Keratinocyte (primary cell): ENCODE results near the gene PKD1. TPM values are rescaled to one million over a fixed set of nuclear protein-coding genes. Genes with fewer than 3 reads are reported as not detected.

Source experiments
- DNase-seq: peaks from one replicate; pipeline ENCODE4 v3.0.0-alpha.2; 2011; ENCODE audit warnings: low read depth, missing footprints, low spot score
- FAIRE-seq: peaks from 2 replicates; lab custom pipeline; 2011; peaks lifted over from hg19 to GRCh38; lab: Jason Lieb, UNC
- H2AFZ ChIP-seq: 2 replicates; pipeline ENCODE4 v1.6.0; 2012; ENCODE audit warnings: low read length, control low read depth, inconsistent platforms; ENCODE audit not compliant: control insufficient read depth
- H3K27ac ChIP-seq: 2 replicates; pipeline ENCODE4 v1.5.1; 2011; ENCODE audit warnings: low read length; ENCODE audit not compliant: control insufficient read depth, insufficient read depth
- H3K27me3 ChIP-seq: 3 replicates; pipeline ENCODE4 v1.6.0; 2011; ENCODE audit warnings: low read length; ENCODE audit not compliant: control insufficient read depth, insufficient read depth; ENCODE audit errors: extremely low read depth
- H3K36me3 ChIP-seq, 2 experiments: 2 replicates in 1 of 2; 3 replicates in 1 of 2; pipeline ENCODE4 v1.5.1; 2011; ENCODE audit warnings: low read length in 2 of 2, mild to moderate bottlenecking in 1 of 2; ENCODE audit not compliant: control insufficient read depth in 2 of 2, insufficient read depth in 2 of 2; ENCODE audit errors: extremely low read depth in 1 of 2
- H3K4me1 ChIP-seq: 3 replicates; pipeline ENCODE4 v1.5.1; 2011; ENCODE audit warnings: low read length; ENCODE audit not compliant: control insufficient read depth, insufficient read depth; ENCODE audit errors: extremely low read depth
- H3K4me2 ChIP-seq: 3 replicates; pipeline ENCODE4 v1.6.0; 2011; ENCODE audit warnings: low read depth, low read length; ENCODE audit not compliant: control insufficient read depth, insufficient read depth; ENCODE audit errors: extremely low read depth
- H3K4me3 ChIP-seq, 3 experiments: fragments of 200-600 bp in 1 of 3; sonication (generic) in 1 of 3; 2 replicates in 2 of 3; 3 replicates in 1 of 3; pipeline ENCODE4 v1.5.1; 2011 to 2016; ENCODE audit warnings: low read length in 3 of 3, mild to moderate bottlenecking in 3 of 3, control low read depth in 2 of 3, inconsistent platforms in 1 of 3, low read depth in 1 of 3, mixed read lengths in 1 of 3, mixed run types in 1 of 3, moderate library complexity in 1 of 3; ENCODE audit not compliant: control insufficient read depth in 2 of 3, insufficient read depth in 2 of 3; ENCODE audit errors: extremely low read depth in 1 of 3
- H3K79me2 ChIP-seq: 2 replicates; pipeline ENCODE4 v1.6.0; 2012; ENCODE audit warnings: low read length; ENCODE audit not compliant: control insufficient read depth, insufficient read depth
- H3K9ac ChIP-seq: 3 replicates; pipeline ENCODE4 v1.6.0; 2011; ENCODE audit warnings: low read length; ENCODE audit not compliant: control insufficient read depth, insufficient read depth; ENCODE audit errors: extremely low read depth
- H3K9me1 ChIP-seq: 3 replicates; pipeline ENCODE4 v1.6.0; 2011; ENCODE audit warnings: low read length; ENCODE audit not compliant: control insufficient read depth, insufficient read depth; ENCODE audit errors: extremely low read depth
- H3K9me3 ChIP-seq: 2 replicates; pipeline ENCODE4 v1.5.1; 2012; ENCODE audit warnings: low read depth, low read length; ENCODE audit not compliant: control insufficient read depth
- H4K20me1 ChIP-seq: 3 replicates; pipeline ENCODE4 v1.6.0; 2011; ENCODE audit warnings: low read length; ENCODE audit not compliant: control insufficient read depth, insufficient read depth; ENCODE audit errors: extremely low read depth
- EZH2 ChIP-seq: IDR thresholded peaks from one replicate; pipeline ENCODE4 v1.6.1; 2012; ENCODE audit warnings: inconsistent platforms, mild to moderate bottlenecking, low read length, moderate library complexity
- dilution Hi-C: fragments of 300-500 bp; cut with MboI; formaldehyde crosslinking; loops from one replicate; pipeline ENCODE4 v1.7.0; 2020; ENCODE audit warnings: low sequenced_read_pairs; ENCODE audit not compliant: extremely low pct_ligation_motif_present
- polyA plus RNA-seq, 5 experiments: library from polyadenylated mRNA; depleted of rRNA in 3 of 5; stranded (reverse) in 3 of 5; stranded (forward) in 1 of 5; unstranded in 1 of 5; fragments of >200 nt; gene quantifications; 1 replicate in 1 of 5; 2 replicates in 3 of 5; 3 replicates in 1 of 5; pipeline versions ENCODE4 v1.2.1 to v1.2.3, GENCODE V29; 2011 to 2012; ENCODE audit warnings: missing spikeins in 2 of 5, low read depth in 1 of 5, low replicate concordance in 1 of 5
- TF ChIP-seq, protein P1 (sequence below), 3 experiments: IDR thresholded peaks in 1 of 3; conservative IDR thresholded peaks in 1 of 3; optimal IDR thresholded peaks in 1 of 3; 2 replicates in 2 of 3; 3 replicates in 1 of 3; pipeline versions ENCODE3 to v1.5.1; 2011; ENCODE audit warnings: low read length in 3 of 3, mild to moderate bottlenecking in 3 of 3, moderate library complexity in 2 of 3, control low read depth in 1 of 3, inconsistent platforms in 1 of 3; ENCODE audit not compliant: insufficient read depth in 2 of 3; ENCODE audit errors: extremely low read depth in 1 of 3

The PKD1 gene
- polyA plus RNA-seq, 1 donor (not counting 4 experiments of a cell fraction or from before 2014, with no cell fraction given) = 10.6 TPM

DNA sequence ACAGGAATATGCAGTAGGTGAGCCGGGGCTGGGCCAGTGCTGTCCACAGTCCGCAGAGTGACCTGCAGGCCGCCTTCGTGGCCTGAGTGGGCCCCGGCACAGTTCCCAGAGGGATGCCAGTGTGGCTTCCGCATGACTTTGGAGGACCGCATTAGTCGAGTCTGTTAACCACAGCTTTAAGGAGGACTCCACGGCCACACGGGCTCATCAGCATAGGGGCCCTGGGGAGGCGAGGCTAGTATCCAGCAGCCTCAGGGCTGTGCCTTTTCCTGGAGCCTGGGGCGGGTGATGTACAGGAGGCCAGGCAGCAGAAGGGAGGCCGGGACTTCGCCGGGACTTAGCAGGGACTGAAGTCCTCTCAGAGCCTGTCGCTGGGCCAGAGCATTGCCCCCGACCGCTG, 74.7 kb downstream of the PKD1 start:
- no peak overlapping the region for H3K4me3 ChIP-seq
- H3K27me3 ChIP-seq = no peaks in the 10 kb centered on the region
- no peak for TF ChIP-seq EZH2
- TF ChIP-seq, protein P1, sequence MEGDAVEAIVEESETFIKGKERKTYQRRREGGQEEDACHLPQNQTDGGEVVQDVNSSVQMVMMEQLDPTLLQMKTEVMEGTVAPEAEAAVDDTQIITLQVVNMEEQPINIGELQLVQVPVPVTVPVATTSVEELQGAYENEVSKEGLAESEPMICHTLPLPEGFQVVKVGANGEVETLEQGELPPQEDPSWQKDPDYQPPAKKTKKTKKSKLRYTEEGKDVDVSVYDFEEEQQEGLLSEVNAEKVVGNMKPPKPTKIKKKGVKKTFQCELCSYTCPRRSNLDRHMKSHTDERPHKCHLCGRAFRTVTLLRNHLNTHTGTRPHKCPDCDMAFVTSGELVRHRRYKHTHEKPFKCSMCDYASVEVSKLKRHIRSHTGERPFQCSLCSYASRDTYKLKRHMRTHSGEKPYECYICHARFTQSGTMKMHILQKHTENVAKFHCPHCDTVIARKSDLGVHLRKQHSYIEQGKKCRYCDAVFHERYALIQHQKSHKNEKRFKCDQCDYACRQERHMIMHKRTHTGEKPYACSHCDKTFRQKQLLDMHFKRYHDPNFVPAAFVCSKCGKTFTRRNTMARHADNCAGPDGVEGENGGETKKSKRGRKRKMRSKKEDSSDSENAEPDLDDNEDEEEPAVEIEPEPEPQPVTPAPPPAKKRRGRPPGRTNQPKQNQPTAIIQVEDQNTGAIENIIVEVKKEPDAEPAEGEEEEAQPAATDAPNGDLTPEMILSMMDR (optimal IDR thresholded peaks at IDR 0.05 in 1 of 3, IDR thresholded peaks at IDR 0.05 in 1 of 3, conservative IDR thresholded peaks at IDR 0.05 in 1 of 3; ENCODE audit: extremely low read depth in 1 of 3, insufficient read depth in 2 of 3, low read length in 3 of 3) = no peak
- no peaks in the 10 kb centered on the region for H3K4me1 ChIP-seq
- H3K36me3 ChIP-seq = peaks cover 13 to 30% of the 10 kb centered on the region in 2 experiments
- DNase-seq = no peak
- no peak overlapping the region for H2AFZ ChIP-seq
- no peaks in the 10 kb centered on the region for H3K9me3 ChIP-seq
- H3K9ac ChIP-seq = no peak overlapping the region
- dilution Hi-C loops = no loop called here
- H3K4me2 ChIP-seq = no peak overlapping the region
- H3K9me1 ChIP-seq = no peaks in the 10 kb centered on the region
- no peaks in the 10 kb centered on the region for H3K79me2 ChIP-seq
- no peak overlapping the region for H3K27ac ChIP-seq
- FAIRE-seq = no peak
- peaks cover 4% of the 10 kb centered on the region for H4K20me1 ChIP-seq

DNA sequence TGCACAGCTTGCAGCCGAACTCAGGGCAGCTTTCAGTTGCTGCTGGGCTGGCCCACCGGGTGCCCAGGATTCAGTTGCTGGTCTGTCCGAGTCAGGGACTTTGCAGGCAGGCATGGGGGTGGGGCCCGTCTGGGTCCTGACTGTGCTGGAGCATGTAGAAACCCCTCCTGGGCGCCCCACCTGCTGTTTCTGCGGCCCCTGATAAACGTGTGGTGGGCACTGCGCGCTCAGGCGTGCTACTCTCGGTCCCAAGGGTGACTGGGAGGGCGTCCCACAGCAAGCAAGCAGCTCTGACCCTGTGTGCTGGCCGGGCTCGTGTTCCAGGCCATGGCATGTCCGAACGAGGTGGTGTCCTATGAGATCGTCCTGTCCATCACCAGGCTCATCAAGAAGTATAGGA, 75.4 kb downstream of the PKD1 start:
- DNase-seq (no peak), FAIRE-seq (no peak)
- H3K27me3 ChIP-seq = no peaks in the 10 kb centered on the region
- no peak overlapping the region for H3K27ac ChIP-seq
- peaks cover 8 to 23% of the 10 kb centered on the region in 2 experiments for H3K36me3 ChIP-seq
- H3K9ac ChIP-seq = no peak overlapping the region
- dilution Hi-C loops = no loop called here
- no peaks in the 10 kb centered on the region for H3K9me1 ChIP-seq
- no peak overlapping the region for H3K4me2 ChIP-seq
- peaks cover 4% of the 10 kb centered on the region for H4K20me1 ChIP-seq
- H3K79me2 ChIP-seq = no peaks in the 10 kb centered on the region
- no peaks in the 10 kb centered on the region for H3K9me3 ChIP-seq
- no peaks in the 10 kb centered on the region for H3K4me1 ChIP-seq
- no peak overlapping the region for H3K4me3 ChIP-seq
- no peak overlapping the region for H2AFZ ChIP-seq
- no peak for TF ChIP-seq EZH2

DNA sequence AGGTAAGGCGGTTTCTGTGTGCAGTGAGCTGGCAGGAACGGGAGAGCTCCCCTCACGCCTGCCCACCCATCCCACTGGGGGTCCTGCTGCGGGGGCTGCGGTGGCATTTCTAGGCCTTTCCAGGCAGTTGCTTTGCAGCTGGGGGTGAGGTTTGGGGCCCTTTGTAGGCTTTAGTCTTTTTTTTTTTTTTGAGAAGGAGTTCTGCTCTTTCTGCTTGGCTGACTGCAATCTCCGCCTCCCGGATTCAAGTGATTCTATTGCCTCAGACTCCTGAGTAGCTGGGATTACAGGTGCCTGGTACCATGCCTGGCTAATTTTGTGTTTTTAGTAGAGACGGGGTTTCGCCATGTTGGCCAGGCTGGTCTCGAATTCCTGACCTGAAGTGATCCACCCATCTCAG, 76.8 kb downstream of the PKD1 start:
- no peak for TF ChIP-seq EZH2
- TF ChIP-seq, protein P1 (optimal IDR thresholded peaks at IDR 0.05 in 1 of 3, IDR thresholded peaks at IDR 0.05 in 1 of 3, conservative IDR thresholded peaks at IDR 0.05 in 1 of 3; ENCODE audit: extremely low read depth in 1 of 3, insufficient read depth in 2 of 3, low read length in 3 of 3) = no peak
- no peak overlapping the region for H3K4me2 ChIP-seq
- peaks cover 5 to 31% of the 10 kb centered on the region in 2 experiments for H3K36me3 ChIP-seq
- no peaks in the 10 kb centered on the region for H3K27me3 ChIP-seq
- no peak overlapping the region for H2AFZ ChIP-seq
- no peaks in the 10 kb centered on the region for H3K79me2 ChIP-seq
- DNase-seq (no peak), FAIRE-seq (no peak)
- no peak overlapping the region for H3K4me3 ChIP-seq
- no peak overlapping the region for H3K27ac ChIP-seq
- dilution Hi-C loops = no loop called here
- H3K9ac ChIP-seq = no peak overlapping the region
- no peaks in the 10 kb centered on the region for H3K4me1 ChIP-seq
- H4K20me1 ChIP-seq = peaks cover 4% of the 10 kb centered on the region
- no peaks in the 10 kb centered on the region for H3K9me1 ChIP-seq
- no peaks in the 10 kb centered on the region for H3K9me3 ChIP-seq
